DOHH2 (cell line): ENCODE data around the gene PPP2R3A.

Source experiments
- EZH2phosphoT487 ChIP-seq: fragments of 200-600 bp; sonication (generic); IDR thresholded peaks from 2 replicates; pipeline ENCODE4 v1.6.1; 2017; ENCODE audit warnings: borderline replicate concordance, mild to moderate bottlenecking, antibody characterized with exemption, low read length, moderate library complexity, mixed read lengths
- TF ChIP-seq, protein P1 (sequence below): fragments of 200-600 bp; sonication (generic); IDR thresholded peaks from one replicate; pipeline ENCODE4 v1.5.1; 2014; ENCODE audit warnings: antibody characterized with exemption, mild to moderate bottlenecking, low read depth, low read length; ENCODE audit not compliant: poor library complexity, severe bottlenecking

DNA sequence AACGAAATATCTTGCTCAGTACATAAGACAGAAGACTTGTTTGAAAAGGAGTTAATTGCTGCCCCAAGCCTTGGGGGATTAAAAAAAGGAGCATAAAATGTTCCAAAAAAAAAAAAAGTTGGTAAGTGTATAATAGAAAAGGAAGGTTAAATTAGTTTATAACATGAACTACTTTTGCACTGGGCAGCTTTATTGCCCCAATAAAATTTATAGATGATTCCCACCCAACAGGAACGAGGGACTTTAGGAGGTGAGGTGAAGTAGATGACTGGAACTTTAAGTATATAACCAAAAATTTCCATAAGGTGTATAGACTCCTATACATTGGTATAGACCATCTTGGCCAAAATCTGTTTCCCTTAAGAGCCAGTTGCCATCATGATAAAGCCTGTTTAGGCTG is 14.8 kb downstream of the PPP2R3A start:
- TF ChIP-seq, protein P1, sequence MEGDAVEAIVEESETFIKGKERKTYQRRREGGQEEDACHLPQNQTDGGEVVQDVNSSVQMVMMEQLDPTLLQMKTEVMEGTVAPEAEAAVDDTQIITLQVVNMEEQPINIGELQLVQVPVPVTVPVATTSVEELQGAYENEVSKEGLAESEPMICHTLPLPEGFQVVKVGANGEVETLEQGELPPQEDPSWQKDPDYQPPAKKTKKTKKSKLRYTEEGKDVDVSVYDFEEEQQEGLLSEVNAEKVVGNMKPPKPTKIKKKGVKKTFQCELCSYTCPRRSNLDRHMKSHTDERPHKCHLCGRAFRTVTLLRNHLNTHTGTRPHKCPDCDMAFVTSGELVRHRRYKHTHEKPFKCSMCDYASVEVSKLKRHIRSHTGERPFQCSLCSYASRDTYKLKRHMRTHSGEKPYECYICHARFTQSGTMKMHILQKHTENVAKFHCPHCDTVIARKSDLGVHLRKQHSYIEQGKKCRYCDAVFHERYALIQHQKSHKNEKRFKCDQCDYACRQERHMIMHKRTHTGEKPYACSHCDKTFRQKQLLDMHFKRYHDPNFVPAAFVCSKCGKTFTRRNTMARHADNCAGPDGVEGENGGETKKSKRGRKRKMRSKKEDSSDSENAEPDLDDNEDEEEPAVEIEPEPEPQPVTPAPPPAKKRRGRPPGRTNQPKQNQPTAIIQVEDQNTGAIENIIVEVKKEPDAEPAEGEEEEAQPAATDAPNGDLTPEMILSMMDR, result no peak
- TF ChIP-seq EZH2phosphoT487, result no peak
